ENCODE results near the gene USH2A. TPM values are rescaled to one million over a fixed set of nuclear protein-coding genes. Genes with fewer than 3 reads are reported as not detected.

Gene USH2A
- polyA plus RNA-seq, 2 of the 4 experiments (the other 2 are of a cell fraction): not detected

GRCh38 chr1:215635827-215636226 lies 787.4 kb downstream of the USH2A start:
- Histone ChIP-seq H3K9me3 (no peaks in the 10 kb centered on the region), H3K4me2 (0 out of 3 replicates have a peak overlapping the region, but pooled peaks have one; percentile 12), H3K4me1 (peaks cover 10% of the 10 kb centered on the region; the same call in 2 of the 3 replicates), H3K27ac (no peak overlapping the region), H3K4me3 (no peak overlapping the region)
- 76% methylated on average over 4 of the region's 6 CpGs for WGBS (ENCODE audit: missing lambda C conversion rate)
- POLR2A ChIA-PET: no interaction called here
- no peak for FAIRE-seq
- TF ChIP-seq ZFP36 (IDR thresholded peaks at IDR 0.05; ENCODE audit: borderline replicate concordance, partially characterized antibody) (no peak), CBX2 (IDR thresholded peaks at IDR 0.05; ENCODE audit: borderline replicate concordance, low read depth) (no peak), MYC (IDR thresholded peaks at IDR 0.05; ENCODE audit: borderline replicate concordance, low read length) (no peak), NPAS2 (CRISPR knock-in tag; IDR thresholded peaks at IDR 0.05; ENCODE audit: borderline replicate concordance) (no peak), E2F6 (IDR thresholded peaks at IDR 0.05; ENCODE audit: borderline replicate concordance, low read depth) (no peak), MAFK (IDR thresholded peaks at IDR 0.05; ENCODE audit: partially characterized antibody) (no peak), HOXB13 (CRISPR knock-in tag; IDR thresholded peaks at IDR 0.05; ENCODE audit: low read depth) (no peak)
- ATAC-seq: no peak
- no peak for DNase-seq (ENCODE audit: low read depth in 1 of 2, low spot score in 1 of 2)
- CTCF ChIA-PET: no interaction called here

GRCh38 chr1:215631489-215631888 lies 791.8 kb downstream of the USH2A start:
- ChIA-PET POLR2A (no interaction called here), CTCF (interaction anchor here (0.6 kb wide), 1 partner anchor 27 kb away, joined by 5 read pairs; no protein-coding TSS in a partner anchor)
- 20% methylated on average over 3 of the region's 3 CpGs for WGBS (ENCODE audit: missing lambda C conversion rate)
- peak overlapping the region; percentile 9; the same call in 1 of the 3 replicates for H3K4me2 ChIP-seq
- no peak overlapping the region for H3K4me3 ChIP-seq
- DNase-seq (ENCODE audit: low read depth in 1 of 2, low spot score in 1 of 2) (peak in 1 of 2 experiments; percentile 16), ATAC-seq (peak; percentile 47 to 64; a peak in 4 of 6 replicates), FAIRE-seq (no peak)
- no peaks in the 10 kb centered on the region for H3K9me3 ChIP-seq
- no peak overlapping the region for H3K27ac ChIP-seq
- H3K4me1 ChIP-seq: peaks cover 10% of the 10 kb centered on the region; the same call in 2 of the 3 replicates
- no peak for TF ChIP-seq HOXB5 (CRISPR knock-in tag; IDR thresholded peaks at IDR 0.05)
- TF ChIP-seq HMGXB4 (CRISPR knock-in tag; IDR thresholded peaks at IDR 0.05; ENCODE audit: borderline replicate concordance): no peak
- TF ChIP-seq MYC (IDR thresholded peaks at IDR 0.05; ENCODE audit: borderline replicate concordance, low read length): no peak
- no peak for TF ChIP-seq RAD21 (conservative IDR thresholded peaks at IDR 0.05 in 1 of 2, IDR thresholded peaks at IDR 0.05 in 1 of 2)
- TF ChIP-seq MAX (IDR thresholded peaks at IDR 0.05): no peak
- TF ChIP-seq HOXB13 (CRISPR knock-in tag; IDR thresholded peaks at IDR 0.05; ENCODE audit: low read depth): no peak
- TF ChIP-seq HOXA7 (CRISPR knock-in tag; IDR thresholded peaks at IDR 0.05): no peak
- no peak for TF ChIP-seq EHF (CRISPR knock-in tag; IDR thresholded peaks at IDR 0.05)
- TF ChIP-seq CHD4 (IDR thresholded peaks at IDR 0.05; ENCODE audit: borderline replicate concordance): no peak
- no peak for TF ChIP-seq USF2 (IDR thresholded peaks at IDR 0.05)
- no peak for TF ChIP-seq JUNB (IDR thresholded peaks at IDR 0.05)
- TF ChIP-seq FOSB (CRISPR knock-in tag; IDR thresholded peaks at IDR 0.05): no peak
- TF ChIP-seq KDM1A (IDR thresholded peaks at IDR 0.05; ENCODE audit: low read depth): no peak

GRCh38 chr1:215631040-215631439 lies 792.2 kb downstream of the USH2A start:
- FAIRE-seq (no peak), DNase-seq (ENCODE audit: low read depth in 1 of 2, low spot score in 1 of 2) (no peak), ATAC-seq (no peak)
- Histone ChIP-seq H3K4me2 (0 out of 3 replicates have a peak overlapping the region, but pooled peaks have one; percentile 9), H3K4me3 (no peak overlapping the region), H3K4me1 (peaks cover 9% of the 10 kb centered on the region; the same call in 1 of the 3 replicates), H3K27ac (no peak overlapping the region), H3K9me3 (no peaks in the 10 kb centered on the region)
- 86% methylated on average over 1 of the region's 1 CpG for WGBS (ENCODE audit: missing lambda C conversion rate)
- ChIA-PET POLR2A (no interaction called here), CTCF (interaction anchor here (0.6 kb wide), 1 partner anchor 26 kb away, joined by 5 read pairs; no protein-coding TSS in a partner anchor)
- TF ChIP-seq HDAC2 (IDR thresholded peaks at IDR 0.05): no peak
- no peak for TF ChIP-seq SREBF2 (IDR thresholded peaks at IDR 0.05)
- no peak for TF ChIP-seq CTCF (IDR thresholded peaks at IDR 0.05)
- TF ChIP-seq CHD4 (IDR thresholded peaks at IDR 0.05; ENCODE audit: borderline replicate concordance): no peak
- TF ChIP-seq CHD2 (IDR thresholded peaks at IDR 0.05; ENCODE audit: low read length, partially characterized antibody): no peak
- no peak for TF ChIP-seq NFE2L2 (conservative IDR thresholded peaks at IDR 0.05; ENCODE audit: low read length)
- TF ChIP-seq ZFP36 (IDR thresholded peaks at IDR 0.05; ENCODE audit: borderline replicate concordance, partially characterized antibody): no peak
- TF ChIP-seq ATOH8 (CRISPR knock-in tag; IDR thresholded peaks at IDR 0.05; ENCODE audit: low read depth): no peak
- no peak for TF ChIP-seq POLR2AphosphoS2 (conservative IDR thresholded peaks at IDR 0.05; ENCODE audit: low read length)
- no peak for TF ChIP-seq KDM5A (IDR thresholded peaks at IDR 0.05)
- no peak for TF ChIP-seq FOSB (CRISPR knock-in tag; IDR thresholded peaks at IDR 0.05)
- no peak for TF ChIP-seq EHMT2 (IDR thresholded peaks at IDR 0.05; ENCODE audit: low read depth)
- TF ChIP-seq KDM1A (IDR thresholded peaks at IDR 0.05; ENCODE audit: low read depth): no peak
